ENCODE results near the gene CCL26.
A peak's percentile ranks its signal among the peaks of the same experiment; 100 is the strongest.
"Not testable (repeated sequence)": the region's sequence is repeated elsewhere in the genome, so short reads cannot be mapped to it uniquely, and the experiment has no call there.

Gene CCL26

DNA sequence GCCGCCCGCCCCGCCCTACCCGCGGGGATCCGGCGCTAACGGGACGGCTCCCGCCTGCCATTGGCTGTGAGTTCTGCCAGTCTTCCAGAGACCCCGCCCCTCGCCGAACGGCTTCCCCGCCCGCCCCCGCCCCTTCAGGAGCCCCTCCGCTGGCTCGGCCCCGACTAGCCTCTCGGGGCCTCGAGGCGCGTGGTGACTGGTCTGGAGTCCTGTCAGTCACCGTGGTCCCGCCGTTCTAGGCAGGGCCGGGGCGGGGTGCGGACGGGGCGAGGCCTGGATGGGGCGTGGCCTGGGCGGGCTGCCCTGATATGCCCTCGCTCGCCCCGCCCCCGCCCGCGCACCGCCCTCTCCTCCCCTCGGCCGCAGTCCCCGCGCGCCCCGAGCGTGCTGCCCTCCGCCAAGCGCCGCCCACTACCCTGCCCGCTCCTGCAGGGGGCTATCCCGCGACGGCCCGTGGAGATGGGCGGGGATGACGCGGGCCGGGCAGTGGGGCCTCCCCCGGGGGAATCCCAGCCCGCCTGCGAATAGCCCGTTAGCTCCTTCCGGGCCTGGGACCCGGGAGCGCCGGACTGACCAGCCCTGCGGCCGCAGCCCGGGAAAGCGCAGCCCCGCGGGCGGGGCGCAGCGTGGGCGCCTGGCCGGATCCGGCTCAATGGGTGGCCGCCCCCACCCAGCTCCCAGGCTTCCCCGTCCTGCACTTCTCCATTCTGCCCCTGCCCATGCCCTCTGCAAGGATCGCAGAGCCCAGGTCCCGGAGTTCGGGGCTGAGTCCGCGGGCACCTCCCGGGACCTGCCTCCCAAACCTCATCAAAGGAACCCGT is 32.8 kb downstream of the CCL26 start:
- peak; percentile 64 to 100 (median 99) for DNase-seq

- peak in 5 of 56 donors; percentile 45 to 57 (median 56) for DNase-seq
These were observed 33.4 kb downstream of the CCL26 start, which contains the start of gene HIP1 for GRCh38 chr7:75738604-75738974. Gene HIP1 (minus strand): TSS chr7:75738941. CDS start chr7:75738920, 21 bp downstream.

- DNase-seq, result peak in 9 of 56 donors; percentile 5 to 52 (median 29)
These were observed 34.0 kb downstream of the CCL26 start for GRCh38 chr7:75737856-75738603.

DNA sequence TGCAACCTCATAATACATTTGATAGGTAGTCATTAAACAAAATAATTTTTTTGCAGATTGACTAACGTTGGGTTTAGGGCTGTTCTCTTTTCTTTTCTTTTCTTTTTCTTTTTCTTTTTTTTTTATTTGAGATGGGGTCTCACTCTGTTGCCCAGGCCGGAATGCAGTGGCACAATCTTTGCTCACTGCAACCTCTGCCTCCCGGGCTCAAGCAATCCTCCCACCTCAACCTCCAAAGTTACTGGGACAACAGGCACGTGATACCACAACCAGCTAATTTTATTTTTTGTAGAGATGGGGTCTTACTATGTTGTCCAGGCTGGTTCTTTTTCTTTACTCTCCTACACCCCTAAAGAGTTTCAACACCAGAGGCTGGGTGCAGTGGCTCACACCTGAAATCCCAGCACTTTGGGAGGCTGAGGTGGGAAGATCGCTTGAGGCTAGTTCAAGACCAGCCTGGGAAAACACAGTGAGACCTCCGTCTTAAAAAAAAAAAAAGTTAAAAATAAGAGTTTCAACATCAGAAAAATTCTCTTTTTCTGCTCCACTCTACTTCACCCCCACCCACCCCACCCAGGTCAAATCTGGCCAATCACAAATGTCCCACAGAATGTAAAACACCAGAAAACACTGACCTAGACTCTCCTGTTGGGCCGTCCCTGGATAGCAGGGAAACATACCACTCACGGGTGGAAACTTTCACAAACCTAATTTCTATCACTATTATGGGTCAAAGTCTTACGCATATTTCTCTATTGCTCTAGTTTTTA is 36.2 kb downstream of the CCL26 start:
- no peak for DNase-seq

DNA sequence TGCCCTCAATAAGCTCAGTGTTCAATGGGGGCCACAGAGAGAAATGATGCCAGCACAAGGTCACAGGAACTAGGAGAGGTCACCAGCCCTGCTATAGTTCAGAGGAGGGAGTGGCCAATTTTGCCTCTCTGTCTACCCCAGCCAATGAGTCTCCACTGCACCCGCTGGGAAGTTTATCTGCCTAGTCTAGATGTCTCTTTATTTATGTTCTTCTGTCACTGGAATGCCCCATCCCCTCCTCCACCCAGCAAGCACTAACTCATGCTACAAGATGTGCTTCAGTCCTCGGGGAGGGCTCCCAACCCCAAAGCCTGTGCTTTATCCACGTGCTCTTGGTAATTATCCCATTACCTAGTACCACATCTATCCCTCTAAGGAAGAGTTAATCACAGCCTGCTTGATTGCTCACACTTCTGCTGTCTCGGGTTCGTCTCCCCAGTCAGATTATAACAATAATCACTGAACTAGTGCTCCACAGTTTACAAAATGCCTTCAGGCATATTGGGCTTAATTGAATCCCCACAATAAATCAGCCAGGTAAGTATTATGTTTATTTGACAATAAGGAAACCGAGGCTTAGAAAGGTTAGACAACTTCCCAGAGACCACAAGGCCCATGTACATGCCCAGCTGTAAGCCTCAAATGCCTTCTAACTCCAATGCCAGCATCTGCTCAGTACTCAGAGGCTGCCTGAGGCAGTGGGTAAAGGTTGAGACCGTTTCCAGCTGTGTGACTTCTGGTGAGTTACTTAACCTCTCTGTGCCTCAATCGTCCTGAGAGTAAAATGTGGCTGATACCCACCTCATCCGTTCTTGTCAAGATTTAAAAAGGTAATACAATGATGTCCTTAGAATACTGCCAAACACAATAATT is 37.2 kb downstream of the CCL26 start:
- DNase-seq, result no peak

- no peak for DNase-seq
These were observed 39.0 kb downstream of the CCL26 start for GRCh38 chr7:75732764-75733630.

- DNase-seq, result no peak
These were observed 39.9 kb downstream of the CCL26 start for GRCh38 chr7:75732016-75732521.

DNA sequence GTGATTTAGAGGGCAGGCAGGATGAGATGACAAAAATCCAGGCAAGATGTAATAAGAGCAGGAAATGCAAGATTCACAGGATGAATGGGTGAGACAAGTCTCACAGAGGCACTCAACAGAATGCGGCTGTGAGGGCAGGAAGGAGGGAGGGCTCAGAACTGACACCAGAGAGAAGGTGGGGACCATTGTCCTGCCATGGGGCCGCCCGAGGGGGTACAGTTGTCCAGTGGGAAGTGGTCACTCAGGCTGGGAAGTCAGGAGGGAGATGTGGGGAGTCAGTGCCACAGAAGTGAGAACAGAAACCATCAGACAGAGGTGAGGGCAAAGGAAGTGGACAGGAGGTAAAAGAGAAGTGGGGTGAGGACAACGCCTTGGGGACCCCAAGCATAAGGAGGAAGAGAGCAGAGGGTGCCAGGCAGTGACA is 42.1 kb downstream of the CCL26 start:
- no peak for DNase-seq

DNA sequence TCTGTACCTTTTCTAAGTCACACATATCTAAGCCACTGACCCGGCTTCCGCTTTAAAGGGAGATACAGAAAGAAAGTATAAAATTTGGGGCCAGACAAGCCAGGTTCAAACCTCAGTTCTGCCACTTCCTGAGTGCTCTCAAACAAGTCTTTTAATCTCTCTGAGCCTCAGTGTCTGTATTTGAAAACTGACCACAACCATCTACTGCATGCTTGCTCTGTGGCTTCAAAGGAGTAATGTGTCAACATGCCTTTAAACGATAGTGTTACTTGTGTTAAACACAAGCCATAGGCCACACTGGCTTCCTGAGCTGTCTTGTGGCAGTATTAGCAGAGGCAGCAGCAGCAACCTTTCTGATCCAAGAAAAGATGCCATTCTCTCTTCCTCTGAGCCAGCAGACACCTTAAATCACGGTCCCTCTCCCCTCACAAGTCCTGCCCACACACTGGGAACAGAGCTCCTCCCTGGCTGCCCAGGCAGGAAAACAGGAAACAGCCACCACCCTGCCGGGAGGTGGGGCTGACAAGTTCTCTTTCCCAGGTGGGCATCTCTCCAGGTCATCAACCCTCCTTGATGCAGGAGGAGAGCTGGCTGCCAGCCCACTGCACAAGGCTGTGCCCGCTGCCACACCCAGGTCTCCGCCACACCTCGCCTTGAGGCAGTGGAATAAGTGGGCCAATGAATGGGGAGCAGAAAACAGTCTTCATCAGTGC is 44.0 kb downstream of the CCL26 start:
- DNase-seq, result no peak

DNA sequence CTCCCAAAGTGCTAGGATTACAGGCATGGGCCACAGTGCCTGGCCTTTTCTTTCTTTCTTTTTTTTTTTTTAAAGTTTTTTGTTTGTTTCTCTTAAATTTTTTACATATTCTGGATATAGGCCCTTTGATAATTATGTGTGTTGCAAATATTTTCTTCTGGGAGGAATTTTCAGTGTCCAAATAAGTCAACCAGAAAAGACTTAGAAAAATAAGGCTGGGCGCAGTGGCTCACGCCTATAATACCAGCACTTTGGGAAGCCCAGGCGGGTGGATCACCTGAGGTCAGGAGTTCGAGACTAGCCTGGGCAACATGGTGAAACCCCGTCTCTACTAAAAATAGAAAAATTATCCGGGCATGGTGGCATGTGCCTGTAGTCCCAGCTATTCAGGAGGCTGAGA is 44.7 kb downstream of the CCL26 start:
- DNase-seq, result not testable (repeated sequence)

DNA sequence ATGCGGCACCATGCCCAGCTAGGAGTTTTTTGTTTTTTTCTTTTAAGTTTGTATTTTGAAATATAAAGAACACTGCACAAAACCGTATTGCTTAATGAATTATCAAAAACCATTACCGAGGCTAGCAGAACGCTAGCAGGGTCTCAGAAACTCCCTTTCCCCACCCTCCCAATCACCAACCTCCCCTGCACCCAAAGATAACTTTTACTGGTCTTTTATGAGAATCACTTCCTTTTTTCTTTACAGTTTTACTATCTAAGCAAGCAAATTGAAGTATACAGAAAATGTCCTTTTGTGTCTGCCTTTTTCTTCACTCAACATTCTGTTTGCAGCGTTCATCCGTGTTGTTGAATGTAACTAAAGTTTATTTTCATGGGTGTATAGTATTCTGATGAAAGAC is 46.7 kb downstream of the CCL26 start:
- no peak for DNase-seq

DNA sequence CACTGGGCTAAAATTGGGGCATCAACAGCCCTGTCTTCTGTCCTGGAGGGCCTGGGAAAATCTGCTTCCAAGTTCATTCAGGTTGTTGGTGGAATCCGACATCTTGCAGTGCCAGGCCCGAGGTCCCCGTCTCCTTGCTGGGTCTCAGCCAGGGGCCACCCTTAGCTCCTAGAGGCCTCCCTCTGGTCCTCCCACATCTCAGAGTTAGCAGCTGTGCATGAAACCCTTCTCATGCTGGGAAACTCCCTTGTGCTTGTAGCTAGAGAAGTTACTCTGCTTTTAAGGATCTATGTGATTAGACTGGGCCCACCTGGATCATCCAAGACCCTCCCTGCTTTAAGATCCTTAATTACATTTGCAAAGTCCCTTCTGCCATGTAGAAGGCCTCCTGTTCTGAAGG is 48.6 kb downstream of the CCL26 start:
- no peak for DNase-seq

DNA sequence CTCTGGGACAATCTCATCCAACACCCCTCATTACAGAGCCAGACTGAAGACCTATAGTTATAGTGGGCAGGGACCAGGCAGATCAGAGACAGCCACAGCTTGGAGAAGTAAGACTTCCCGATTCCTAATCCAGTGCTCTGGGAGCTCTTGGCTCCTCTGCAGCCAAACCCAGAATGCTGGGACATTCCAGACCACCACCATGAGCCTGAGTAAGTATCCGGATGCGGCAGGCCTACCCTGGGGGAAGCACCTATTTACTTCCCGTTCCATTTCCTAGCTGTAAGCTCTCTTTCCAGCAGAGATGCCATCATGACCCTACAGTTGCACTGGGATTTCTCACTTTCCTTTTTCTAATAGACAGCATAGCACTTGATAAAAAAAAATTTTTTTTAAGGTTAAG is 49.6 kb downstream of the CCL26 start:
- DNase-seq, result no peak

DNA sequence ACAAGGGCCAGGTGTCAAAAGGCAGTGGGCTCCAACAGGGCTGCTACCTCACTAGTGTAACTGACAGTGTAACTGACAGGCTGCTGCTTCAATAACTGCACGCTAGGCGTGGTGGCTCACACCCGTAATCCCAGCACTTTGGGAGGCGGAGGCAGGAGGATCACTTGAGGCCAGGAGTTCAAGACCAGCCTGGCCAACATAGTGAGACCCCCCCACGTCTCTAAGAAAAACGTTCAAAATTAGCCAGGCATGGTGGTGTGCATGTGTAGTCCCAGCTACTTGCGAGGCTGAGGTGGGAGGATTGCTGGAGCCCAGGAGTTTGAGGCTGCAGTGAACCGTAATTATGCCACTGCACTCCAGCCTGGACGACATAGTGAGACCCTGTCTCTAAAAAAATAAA is 50.1 kb downstream of the CCL26 start:
- DNase-seq, result not testable (repeated sequence)

- DNase-seq, result no peak
These were observed 50.6 kb downstream of the CCL26 start for GRCh38 chr7:75721426-75721825.

GRCh38 chr7:75719626-75720025 is 52.4 kb downstream of the CCL26 start:
- no peak for DNase-seq

Data from amygdala (tissue), 56 donors.